Amygdala (tissue), 56 donors: Measurements from ENCODE around the gene TTC9.
A peak's percentile ranks its signal among the peaks of the same experiment; 100 is the strongest.

Experiments used
- DNase-seq, 56 donors: peaks; one replicate each; lab custom pipeline; 2025; lab: John Stamatoyannopoulos, UW

Gene TTC9

GRCh38 chr14:70708717-70709570, 67.2 kb downstream of the TTC9 start:
- DNase-seq, result no peak

- DNase-seq, result no peak
These were observed 68.1 kb downstream of the TTC9 start for GRCh38 chr14:70709726-70710382.

- no peak for DNase-seq
These were observed 69.7 kb downstream of the TTC9 start for GRCh38 chr14:70711451-70711850.

GRCh38 chr14:70713096-70713495, 71.4 kb downstream of the TTC9 start:
- DNase-seq, result no peak

- DNase-seq, result no peak
These were observed 71.8 kb downstream of the TTC9 start for GRCh38 chr14:70713511-70713916.

- DNase-seq, result peak in 2 of 56 donors; percentile 1 to 32
These were observed 72.4 kb downstream of the TTC9 start for GRCh38 chr14:70714055-70714550.

- no peak for DNase-seq
These were observed 74.8 kb downstream of the TTC9 start for GRCh38 chr14:70716483-70716882.

- DNase-seq, result no peak
These were observed 75.2 kb downstream of the TTC9 start for GRCh38 chr14:70716958-70717357.

- no peak for DNase-seq
These were observed 76.8 kb downstream of the TTC9 start for GRCh38 chr14:70718383-70719118.

GRCh38 chr14:70721542-70721941, 79.8 kb downstream of the TTC9 start:
- no peak for DNase-seq

- DNase-seq, result no peak
These were observed 80.7 kb downstream of the TTC9 start for GRCh38 chr14:70722418-70722817.

GRCh38 chr14:70723276-70723675, 81.6 kb downstream of the TTC9 start:
- no peak for DNase-seq

GRCh38 chr14:70724110-70724509, 82.4 kb downstream of the TTC9 start:
- no peak for DNase-seq

- DNase-seq, result no peak
These were observed 83.2 kb downstream of the TTC9 start for GRCh38 chr14:70724944-70725343.
